SW 1271 (cell line): Measurements from ENCODE around the gene TIE1.
"Not testable (repeated sequence)": the region's sequence is repeated elsewhere in the genome, so short reads cannot be mapped to it uniquely, and the experiment has no call there.

ENCODE experiments used
- DNase-seq, 2 experiments: peaks; one replicate each; lab custom pipeline; 2025; lab: John Stamatoyannopoulos, UW

Gene TIE1

DNA sequence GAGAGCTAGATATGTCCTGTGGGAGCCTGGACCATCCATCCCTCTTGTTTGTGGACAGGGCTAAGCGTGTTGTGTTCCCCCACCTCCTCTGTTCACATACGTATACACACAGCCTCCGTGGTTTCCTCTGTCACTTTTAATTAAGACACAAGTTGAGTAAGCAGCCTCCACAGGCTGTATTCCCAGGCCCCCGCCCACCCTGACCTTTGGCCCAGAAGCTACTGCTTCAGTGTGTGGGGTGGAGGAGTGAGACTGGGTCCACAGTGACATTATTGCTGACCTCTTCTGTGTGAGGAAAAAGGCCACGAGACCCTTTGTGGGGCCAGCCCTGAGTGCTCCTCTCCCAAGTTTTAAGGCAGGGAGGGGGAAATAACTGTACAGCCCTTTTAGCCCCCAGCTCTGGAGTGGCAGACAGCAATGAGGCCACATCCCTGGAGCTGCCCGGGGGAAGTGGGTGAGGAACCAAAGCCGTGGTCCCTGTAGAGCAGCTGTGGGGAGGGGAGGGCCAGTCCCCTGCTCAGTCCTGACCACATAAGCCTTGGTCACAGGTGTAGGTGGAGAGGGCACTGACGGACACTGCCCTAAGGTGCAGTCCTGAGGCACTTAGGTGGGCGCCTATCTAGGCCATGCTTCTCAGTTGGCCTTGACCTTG, 62.6 kb downstream of the TIE1 start:
- DNase-seq: no peak

DNA sequence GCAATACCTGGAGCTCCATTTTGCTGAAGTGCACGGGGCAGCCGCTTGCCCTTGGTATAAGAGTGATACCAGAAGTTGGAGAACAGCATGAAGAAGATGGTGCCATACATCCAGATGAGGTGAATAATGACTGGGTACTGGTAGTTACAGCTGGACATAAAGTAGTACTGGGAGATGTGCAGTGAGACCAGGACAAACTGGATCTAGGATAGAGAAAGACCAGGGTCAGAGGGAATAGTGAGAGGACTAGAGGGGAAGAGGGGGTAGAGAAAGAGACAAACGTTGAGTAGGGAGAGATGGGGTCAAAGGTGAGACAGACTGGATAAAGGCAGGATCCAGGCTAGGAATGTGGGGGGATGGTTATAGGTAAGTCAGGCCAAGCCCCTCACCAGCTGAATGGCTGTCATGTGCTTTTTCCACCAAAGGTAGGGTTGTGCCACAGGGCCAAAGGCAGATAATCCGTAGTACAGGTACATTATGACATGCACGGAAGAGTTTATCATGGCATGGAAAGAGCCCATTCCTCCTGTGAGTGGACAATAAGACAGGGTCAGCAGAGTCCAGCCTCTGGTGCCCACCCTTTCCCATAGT, 63.2 kb downstream of the TIE1 start:
- DNase-seq: no peak

DNA sequence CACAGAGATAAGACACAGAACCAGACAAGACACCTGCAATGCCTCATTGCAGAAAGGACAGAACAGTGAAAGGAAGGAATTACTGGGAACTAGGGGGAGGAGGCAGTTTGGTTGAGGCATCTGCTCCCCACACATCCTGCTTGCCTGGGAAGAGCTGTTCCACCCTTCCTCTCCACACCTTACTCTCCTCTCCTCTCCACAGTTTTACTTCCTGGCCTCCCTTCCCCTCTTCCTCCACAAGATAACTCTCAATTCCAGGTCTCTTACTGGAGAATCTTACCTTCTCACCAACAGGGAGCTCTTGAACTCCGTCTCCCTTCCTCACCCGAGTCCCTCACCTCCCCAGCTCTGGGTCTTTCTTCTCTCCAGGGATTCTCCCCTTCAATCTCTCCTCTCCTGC, 64.9 kb downstream of the TIE1 start:
- no peak for DNase-seq

DNA sequence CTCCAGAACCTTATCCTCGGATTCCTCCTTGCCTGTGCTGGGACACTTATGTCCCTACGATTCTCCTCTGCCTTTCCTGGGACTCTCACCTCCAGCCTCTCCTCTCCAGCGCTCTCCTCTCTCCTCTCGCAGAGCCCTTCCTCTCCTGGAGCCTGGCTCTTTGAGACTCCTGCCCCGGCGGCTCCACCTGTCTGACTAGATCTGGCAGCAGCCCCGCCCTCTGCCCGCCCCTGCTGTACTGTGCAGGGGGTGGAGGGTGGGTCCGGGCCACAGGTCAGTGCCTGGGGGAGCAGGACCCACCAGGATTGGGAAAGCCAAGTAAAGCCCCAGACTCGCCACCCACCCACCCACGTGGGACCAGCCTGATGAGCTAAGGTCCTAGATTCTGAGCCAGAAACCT, 65.4 kb downstream of the TIE1 start:
- DNase-seq: no peak

DNA sequence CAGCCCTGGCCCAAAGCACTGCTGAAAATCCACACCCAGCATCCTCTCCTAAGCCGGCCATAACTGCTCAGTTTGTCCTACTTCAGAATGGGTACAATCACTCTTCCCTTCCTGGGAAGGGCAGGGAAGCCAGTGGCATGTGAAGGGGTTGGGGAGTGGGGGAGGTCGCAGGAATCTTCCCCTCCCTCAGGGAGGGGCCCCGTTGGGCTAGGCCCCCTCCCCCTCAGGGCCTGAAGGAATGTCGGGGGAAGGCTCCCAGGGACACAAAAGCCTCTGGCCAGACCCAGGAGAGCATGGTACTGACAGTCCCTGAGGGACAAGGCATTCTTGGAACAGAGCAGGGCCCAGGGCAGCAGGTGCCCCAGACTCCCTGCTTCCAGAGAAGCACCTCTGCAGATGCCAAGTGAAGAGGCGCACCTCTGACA, 65.8 kb downstream of the TIE1 start:
- DNase-seq: no peak

DNA sequence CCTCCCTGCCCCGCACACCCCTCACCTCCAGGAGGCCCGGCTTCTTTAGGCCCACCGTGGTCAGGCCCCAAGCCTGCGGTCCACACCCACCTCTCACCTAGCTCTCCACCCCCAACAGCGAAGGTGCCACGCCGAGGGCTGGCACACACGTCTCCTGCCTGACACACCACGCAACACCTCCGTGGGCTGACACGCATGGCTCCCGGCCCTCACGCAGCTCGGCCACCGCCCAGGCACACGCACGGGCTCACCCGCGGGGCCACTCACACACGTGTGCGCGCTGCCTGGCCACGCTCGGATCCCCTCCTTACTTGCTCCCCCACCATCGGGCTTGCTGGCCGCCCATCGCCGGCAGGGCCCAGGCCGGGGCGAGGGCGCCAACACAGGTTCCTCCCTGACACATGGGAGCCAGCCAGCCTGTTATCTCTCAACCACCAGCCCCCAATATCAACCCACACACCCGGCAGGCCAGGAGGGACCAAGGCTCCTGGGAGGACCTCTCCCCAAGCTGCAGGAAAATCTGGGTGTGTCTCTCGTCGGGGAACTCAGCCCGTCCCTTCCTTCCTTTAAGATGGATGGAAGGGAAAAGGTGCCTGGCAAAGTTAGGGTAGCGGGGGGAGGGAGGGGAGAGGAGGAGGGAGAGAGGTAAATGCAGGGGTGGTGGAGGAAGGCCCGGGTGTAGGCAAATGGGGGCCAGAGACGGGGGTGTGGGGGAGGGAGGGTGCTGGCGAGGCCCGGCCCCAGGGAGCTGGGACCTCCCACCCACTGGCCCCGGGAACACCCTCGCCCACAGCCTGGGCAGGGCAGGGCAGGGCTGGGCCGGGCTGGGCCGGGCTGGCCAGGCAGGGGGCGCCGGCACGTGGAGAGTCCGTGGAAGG, 66.5 kb downstream of the TIE1 start:
- peak; percentile 61 to 70 for DNase-seq

DNA sequence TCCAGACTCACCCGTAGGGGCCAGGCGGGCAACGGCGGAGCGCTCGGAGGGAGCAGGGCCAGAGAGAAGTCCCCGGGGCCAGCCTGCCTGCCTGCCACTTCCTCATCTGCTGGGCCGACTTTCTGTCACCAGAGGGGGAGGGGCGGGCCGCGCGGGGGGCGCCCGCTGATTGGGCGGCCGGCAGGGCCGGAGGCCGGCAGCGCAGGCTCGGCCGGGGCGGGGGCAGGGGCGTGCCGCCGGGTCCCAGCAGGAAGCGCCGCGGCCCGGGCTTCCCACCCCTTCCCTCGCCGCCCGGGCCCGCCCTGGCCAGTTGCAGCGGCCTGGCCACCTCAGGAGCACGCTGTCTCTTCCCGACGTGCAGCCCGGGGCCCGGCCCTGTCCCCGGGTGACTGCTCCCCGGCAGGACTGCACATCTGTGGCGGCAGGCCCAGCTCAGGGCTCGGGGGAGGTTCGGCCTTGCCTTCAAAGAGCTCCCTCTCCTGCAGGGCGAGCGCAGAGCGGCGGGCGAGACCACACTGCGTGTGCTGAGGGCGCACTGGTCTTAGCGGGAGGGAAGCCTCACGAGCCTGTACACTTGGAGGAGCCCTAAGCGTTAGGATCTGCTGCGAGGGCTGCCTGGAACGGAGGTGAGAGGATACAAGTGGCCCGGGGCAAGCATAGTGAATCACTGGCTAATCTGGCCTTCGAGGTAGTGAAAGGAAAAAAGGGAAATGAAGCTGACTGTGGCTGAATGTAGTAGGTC, 67.3 kb downstream of the TIE1 start, which contains the start of gene ELOVL1:
Gene ELOVL1, minus strand, starts transcription at position 108 of the 742 bp plus-strand sequence. CDS start 2,402 bp downstream, outside the sequence.
- DNase-seq: peak; percentile 61 to 70

DNA sequence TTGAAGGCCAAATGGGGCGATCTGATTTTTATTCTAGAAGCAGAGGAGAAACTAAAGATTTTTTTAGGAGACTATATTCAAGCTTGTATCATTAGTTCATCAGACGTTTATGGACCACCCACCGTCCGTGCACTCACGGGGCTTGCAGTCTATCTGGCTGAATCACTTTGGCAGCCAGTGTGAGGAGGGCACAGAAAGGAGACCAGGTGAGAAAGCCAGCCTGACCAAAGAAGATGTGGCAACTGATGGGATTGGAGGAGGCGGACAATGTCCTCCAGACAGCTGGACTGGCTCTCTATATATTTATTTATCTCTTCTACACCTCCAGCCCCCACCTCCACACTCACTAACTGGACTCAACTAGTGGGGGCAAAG, 67.9 kb downstream of the TIE1 start:
- DNase-seq: no peak

DNA sequence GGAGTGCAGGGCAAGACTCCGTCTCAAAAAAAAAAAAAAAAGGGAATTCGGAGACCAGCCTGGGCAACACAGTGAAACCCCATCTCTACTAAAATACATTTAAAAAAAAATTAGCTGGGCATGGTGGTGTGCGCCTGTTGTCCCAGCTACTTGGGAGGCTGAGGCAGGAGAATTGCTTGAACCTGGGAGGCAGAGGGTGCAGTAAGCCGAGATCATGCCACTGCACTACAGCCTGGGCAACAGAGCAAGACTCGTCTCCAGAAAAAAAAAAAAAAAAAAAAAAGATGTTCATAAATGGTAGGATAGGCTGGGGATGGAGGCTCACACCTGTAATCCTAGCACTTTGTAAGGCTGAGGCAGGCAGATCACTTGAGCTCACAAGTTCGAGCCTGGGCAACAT, 69.0 kb downstream of the TIE1 start:
- DNase-seq: not testable (repeated sequence)

DNA sequence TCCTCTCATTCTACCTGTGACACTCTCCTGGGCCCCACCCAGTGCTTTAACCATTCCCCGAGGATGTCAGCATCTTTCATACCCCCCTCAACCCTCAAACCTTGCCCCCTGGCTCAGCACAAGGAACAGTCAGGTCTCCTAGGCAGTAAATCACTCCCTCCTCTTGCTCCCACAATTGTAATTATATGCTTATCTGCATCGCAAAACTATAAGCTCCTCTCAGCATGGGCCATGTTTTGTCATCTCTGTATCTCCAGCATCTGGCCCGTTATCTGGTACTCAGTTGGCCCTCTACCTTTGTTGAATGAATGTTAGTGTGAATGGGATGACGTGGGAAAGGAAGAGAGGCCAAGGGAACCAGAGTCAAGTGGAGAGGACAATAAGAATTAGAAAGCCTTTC, 69.8 kb downstream of the TIE1 start:
- no peak for DNase-seq

DNA sequence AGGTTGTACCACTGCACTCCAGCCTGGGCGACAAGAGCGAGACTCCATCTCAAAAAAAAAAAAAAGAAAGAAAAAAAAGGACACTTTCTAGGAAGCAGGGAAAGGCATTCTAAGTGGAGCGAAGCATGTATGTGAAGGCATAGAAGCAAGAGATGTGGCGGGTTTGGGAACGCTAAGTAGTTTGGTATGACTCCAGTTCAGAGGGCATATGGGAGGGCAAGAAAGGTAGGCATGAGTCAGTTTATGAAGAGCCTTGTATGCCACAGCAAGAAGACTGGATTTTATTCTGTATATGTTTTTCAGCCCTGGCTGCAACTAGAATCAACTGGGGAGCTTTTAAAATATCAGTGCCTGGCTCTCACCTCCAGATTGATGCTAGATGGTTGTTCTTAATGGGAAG, 71.4 kb downstream of the TIE1 start:
- peak in 1 of 2 experiments; percentile 29 for DNase-seq
